Liver (tissue), 3 donors: ENCODE data around the gene ARR3.

Source experiments
- SP1 ChIP-seq: IDR thresholded peaks from 2 replicates; pipeline ENCODE4 v1.6.1; 2018; ENCODE audit warnings: antibody characterized with exemption, mild to moderate bottlenecking
- TF ChIP-seq, protein P1 (sequence below): fragments of 150-350 bp; IDR thresholded peaks from 2 replicates; pipeline ENCODE4 v1.5.1; 2017; ENCODE audit warnings: improper control_type of control experiment, low read depth, low read length; ENCODE audit not compliant: missing input control
- donor health status: healthy.
- donor health status: healthy.

DNA sequence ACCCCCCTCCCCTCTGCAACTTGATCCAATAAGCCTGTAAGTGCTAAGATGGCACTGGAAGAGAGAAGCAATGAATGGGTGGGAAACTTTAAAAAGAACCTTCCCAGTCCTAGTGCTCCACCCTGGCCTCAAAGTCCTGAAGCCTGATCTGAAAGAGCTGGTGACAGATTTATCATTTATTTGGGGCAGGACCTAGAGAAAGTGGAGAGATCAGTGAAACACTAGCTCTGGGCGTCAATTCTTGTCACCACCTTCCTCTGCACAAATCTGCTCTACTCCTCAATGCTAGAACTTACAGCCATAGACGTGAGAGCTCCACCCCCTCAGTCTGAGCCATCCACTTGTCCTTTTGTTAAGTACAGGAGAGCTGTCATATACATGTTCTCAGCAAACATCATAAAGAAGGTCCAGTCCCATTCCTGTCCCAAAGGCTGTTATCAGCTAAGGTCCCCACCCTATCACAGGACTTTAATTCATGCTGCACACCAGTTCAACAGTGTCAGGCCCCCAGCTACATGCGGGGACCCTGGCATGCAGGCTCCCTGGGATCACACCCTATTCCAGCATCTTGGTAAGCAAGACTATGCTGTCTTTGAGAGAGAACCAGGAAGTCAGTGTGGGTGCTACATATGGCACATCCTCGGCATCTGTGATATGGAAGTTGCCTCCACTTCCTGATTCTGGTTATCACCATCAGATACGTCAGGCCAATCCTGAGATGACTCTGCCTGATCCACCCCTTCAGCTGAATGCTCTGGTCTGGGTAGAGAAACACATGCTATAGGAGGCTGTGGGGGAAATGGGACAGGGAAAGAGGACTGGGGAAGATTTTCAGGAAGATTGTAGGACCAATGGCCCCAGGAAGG is 10.5 kb upstream of the ARR3 start:
- TF ChIP-seq, protein P1, sequence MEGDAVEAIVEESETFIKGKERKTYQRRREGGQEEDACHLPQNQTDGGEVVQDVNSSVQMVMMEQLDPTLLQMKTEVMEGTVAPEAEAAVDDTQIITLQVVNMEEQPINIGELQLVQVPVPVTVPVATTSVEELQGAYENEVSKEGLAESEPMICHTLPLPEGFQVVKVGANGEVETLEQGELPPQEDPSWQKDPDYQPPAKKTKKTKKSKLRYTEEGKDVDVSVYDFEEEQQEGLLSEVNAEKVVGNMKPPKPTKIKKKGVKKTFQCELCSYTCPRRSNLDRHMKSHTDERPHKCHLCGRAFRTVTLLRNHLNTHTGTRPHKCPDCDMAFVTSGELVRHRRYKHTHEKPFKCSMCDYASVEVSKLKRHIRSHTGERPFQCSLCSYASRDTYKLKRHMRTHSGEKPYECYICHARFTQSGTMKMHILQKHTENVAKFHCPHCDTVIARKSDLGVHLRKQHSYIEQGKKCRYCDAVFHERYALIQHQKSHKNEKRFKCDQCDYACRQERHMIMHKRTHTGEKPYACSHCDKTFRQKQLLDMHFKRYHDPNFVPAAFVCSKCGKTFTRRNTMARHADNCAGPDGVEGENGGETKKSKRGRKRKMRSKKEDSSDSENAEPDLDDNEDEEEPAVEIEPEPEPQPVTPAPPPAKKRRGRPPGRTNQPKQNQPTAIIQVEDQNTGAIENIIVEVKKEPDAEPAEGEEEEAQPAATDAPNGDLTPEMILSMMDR, result no peak
- TF ChIP-seq SP1, result no peak
